Karpas-422 (cell line): ENCODE data around the gene NDUFS6. TPM values are rescaled to one million over a fixed set of nuclear protein-coding genes. Genes with fewer than 3 reads are reported as not detected.

ENCODE experiments used
- DNase-seq: peaks from one replicate; pipeline ENCODE4 v3.0.0-alpha.2; 2015
- H2AFZ ChIP-seq: fragments of 200-600 bp; sonication (generic); 2 replicates; pipeline ENCODE4 v1.6.1; 2014; ENCODE audit warnings: antibody characterized with exemption, low read length, mixed read lengths
- H3K27ac ChIP-seq: fragments of 200-600 bp; sonication (generic); 2 replicates; pipeline ENCODE4 v1.5.1; 2014; ENCODE audit warnings: mild to moderate bottlenecking, low read length, moderate library complexity
- H3K27me3 ChIP-seq: fragments of 200-600 bp; sonication (generic); 2 replicates; pipeline ENCODE4 v1.6.1; 2014; ENCODE audit warnings: low read length, mixed read lengths
- H3K36me3 ChIP-seq: fragments of 200-600 bp; sonication (generic); 2 replicates; pipeline ENCODE4 v1.6.1; 2014; ENCODE audit warnings: low read length, mixed read lengths; ENCODE audit not compliant: insufficient read depth
- H3K4me1 ChIP-seq: fragments of 200-600 bp; sonication (generic); 2 replicates; pipeline ENCODE4 v1.6.1; 2014; ENCODE audit warnings: mild to moderate bottlenecking, low read length, mixed read lengths
- H3K4me2 ChIP-seq: fragments of 200-600 bp; sonication (generic); 2 replicates; pipeline ENCODE4 v1.6.1; 2014; ENCODE audit warnings: low read length, low read depth, mild to moderate bottlenecking; ENCODE audit not compliant: poor library complexity, severe bottlenecking
- H3K4me3 ChIP-seq: fragments of 200-600 bp; sonication (generic); 2 replicates; pipeline ENCODE4 v1.5.1; 2014; ENCODE audit warnings: mild to moderate bottlenecking, antibody characterized with exemption, low read length, mixed read lengths
- H3K79me2 ChIP-seq: fragments of 200-600 bp; sonication (generic); 2 replicates; pipeline ENCODE4 v1.6.1; 2014; ENCODE audit warnings: mild to moderate bottlenecking, low read length, mixed read lengths
- H3K9ac ChIP-seq: fragments of 200-600 bp; sonication (generic); 2 replicates; pipeline ENCODE4 v1.6.0; 2014; ENCODE audit warnings: low read length
- H3K9me2 ChIP-seq: fragments of 200-600 bp; sonication (generic), shearing (Covaris generic); replicated peaks from 2 replicates; pipeline ENCODE4 v1.6.0; 2014; ENCODE audit warnings: mild to moderate bottlenecking, low read length, moderate library complexity; ENCODE audit not compliant: insufficient read depth
- H3K9me3 ChIP-seq: fragments of 300-700, 200-600 bp; sonication (generic); 2 replicates; pipeline ENCODE4 v1.6.1; 2014; ENCODE audit warnings: low read length, mixed read lengths
- H4K20me1 ChIP-seq: fragments of 200-600 bp; sonication (generic); 2 replicates; pipeline ENCODE4 v1.6.1; 2014; ENCODE audit warnings: mild to moderate bottlenecking, antibody characterized with exemption, low read length, low read depth; ENCODE audit not compliant: insufficient read depth
- total RNA-seq: library from RNA; depleted of rRNA; stranded (reverse); fragments of >200 nt; shearing (Covaris generic); gene quantifications from 2 replicates; pipeline ENCODE4 v1.2.3, GENCODE V29; 2014; ENCODE audit warnings: low replicate concordance

The NDUFS6 gene
- total RNA-seq, 1 experiment from 2014 or later: 41.4 TPM

DNA sequence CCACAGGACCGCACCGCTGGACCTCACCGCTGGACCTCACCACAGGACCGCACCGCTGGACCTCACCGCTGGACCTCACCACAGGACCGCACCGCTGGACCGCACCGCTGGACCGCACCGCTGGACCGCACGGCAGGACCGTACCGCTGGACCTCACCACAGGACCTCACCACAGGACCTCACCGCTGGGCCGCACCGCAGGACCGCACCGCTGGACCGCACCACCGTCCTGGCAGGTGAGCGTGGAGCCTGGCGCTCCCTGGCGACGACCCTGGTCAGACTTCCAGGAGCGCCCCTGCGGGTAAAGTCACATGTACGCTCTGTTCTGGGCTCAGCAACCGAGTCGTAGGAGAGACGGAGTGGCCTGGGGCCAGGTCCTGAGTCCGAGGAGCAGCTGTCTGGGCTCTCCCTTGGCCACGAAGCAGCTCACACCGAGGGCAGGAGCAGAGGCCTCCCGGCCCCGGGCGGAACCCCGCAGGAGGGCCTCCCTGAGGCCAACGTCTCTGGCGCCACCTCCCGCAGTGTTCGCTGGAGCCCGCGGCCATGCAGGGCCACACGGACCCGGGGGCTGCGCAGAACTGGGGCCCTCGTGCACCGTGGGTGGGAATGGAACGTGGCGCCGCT, 32.1 kb upstream of the NDUFS6 start:
- H3K4me2 ChIP-seq: no peak overlapping the region
- no peaks in the 10 kb centered on the region for H3K36me3 ChIP-seq
- H4K20me1 ChIP-seq: no peaks in the 10 kb centered on the region
- H3K9ac ChIP-seq: no peak overlapping the region
- H3K9me2 ChIP-seq: no peaks in the 10 kb centered on the region
- H3K79me2 ChIP-seq: no peaks in the 10 kb centered on the region
- H3K27me3 ChIP-seq: no peaks in the 10 kb centered on the region
- H3K27ac ChIP-seq: no peak overlapping the region
- no peak for DNase-seq
- no peak overlapping the region for H3K4me3 ChIP-seq
- H2AFZ ChIP-seq: no peak overlapping the region
- H3K4me1 ChIP-seq: peaks cover 12% of the 10 kb centered on the region
- no peaks in the 10 kb centered on the region for H3K9me3 ChIP-seq

DNA sequence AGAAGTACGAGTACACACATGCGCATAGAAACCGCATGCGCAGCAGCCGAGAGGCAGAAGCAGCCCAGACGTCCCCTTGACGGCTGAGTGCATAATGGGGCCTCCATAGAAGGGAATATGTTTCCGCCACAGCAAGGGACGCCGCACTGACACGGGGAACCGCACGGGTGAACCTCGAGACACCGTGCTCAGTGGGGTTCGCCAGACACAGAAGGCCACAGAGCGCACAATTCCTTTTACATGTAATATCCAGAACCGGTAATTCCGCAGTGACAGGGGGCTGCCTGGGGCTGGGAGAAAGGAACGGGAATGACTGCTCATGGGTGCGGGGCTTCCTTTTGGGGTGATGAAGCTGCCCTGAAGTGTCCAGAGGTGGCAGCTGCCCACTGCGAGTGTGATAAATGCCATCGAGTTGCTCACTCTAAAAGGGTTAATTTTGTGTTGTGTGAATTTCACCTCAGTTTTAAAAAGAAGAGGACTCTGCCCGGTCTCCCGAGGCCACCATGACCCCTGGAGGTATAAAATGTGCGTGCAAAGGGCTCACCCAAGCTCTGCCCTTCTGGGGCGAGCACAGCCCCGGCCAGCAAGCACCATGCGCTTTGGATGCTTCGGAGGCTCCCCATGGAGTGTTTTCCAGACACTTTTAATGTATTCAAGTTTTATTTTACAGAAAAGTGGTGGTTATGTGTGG, 31.3 kb upstream of the NDUFS6 start:
- Histone ChIP-seq H3K36me3 (no peaks in the 10 kb centered on the region), H3K9me3 (no peaks in the 10 kb centered on the region), H4K20me1 (no peaks in the 10 kb centered on the region), H3K27me3 (no peaks in the 10 kb centered on the region), H3K9me2 (no peaks in the 10 kb centered on the region), H3K79me2 (no peaks in the 10 kb centered on the region), H2AFZ (no peak overlapping the region), H3K4me3 (no peak overlapping the region), H3K9ac (no peak overlapping the region), H3K4me1 (peaks cover 9% of the 10 kb centered on the region), H3K27ac (no peak overlapping the region), H3K4me2 (no peak overlapping the region)
- DNase-seq: no peak

- Histone ChIP-seq H3K9ac (no peak overlapping the region), H3K27ac (no peak overlapping the region), H3K4me1 (peaks cover 7% of the 10 kb centered on the region), H3K27me3 (no peaks in the 10 kb centered on the region), H3K4me3 (no peak overlapping the region), H4K20me1 (no peaks in the 10 kb centered on the region), H3K79me2 (no peaks in the 10 kb centered on the region), H3K36me3 (no peaks in the 10 kb centered on the region), H2AFZ (no peak overlapping the region), H3K4me2 (no peak overlapping the region), H3K9me3 (no peaks in the 10 kb centered on the region), H3K9me2 (no peaks in the 10 kb centered on the region)
- DNase-seq: no peak
Measured at GRCh38 chr5:1770443-1770802, 30.8 kb upstream of the NDUFS6 start.

DNA sequence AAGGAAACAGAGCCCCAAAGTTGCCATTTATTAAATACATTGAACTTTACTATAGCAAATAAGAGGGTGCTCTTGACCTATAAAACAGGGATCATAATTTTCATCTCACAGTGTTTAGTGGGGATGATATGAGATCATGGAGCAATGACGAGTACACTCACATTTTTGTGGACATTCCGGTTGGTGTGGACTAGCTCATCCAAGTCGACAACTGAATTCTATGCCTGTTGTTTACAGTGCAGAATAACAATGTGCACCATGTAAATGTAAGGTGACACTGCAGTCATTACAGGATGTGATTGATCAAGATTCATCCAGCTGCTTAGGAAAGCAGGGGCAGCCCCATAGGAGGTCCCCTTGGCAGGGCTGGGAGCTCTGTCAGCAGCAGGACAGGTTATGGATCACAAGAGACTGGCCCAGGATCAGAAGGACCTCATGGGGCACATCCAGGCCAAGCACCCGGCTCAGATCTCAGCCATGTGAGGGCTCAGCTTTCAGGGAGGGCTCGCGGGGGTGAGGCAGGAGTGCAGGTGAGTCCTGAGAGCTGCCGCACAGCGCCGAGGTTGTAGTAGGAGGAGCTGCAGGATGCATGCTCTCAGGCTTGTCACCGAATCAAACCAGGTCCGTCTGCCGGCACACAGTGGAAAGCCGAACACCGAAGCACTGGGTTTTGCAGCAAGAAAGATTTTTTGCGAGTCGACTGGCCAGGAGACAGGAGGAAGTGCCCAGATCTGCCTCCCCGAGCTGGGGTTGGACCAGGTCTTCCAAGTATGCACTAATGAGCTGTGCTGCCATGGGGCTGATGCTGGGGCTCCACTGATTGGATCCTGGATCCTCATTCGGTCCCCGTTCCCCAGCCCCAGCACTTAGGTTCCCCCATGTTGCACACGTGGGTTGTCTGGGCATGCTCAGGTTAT, 29.8 kb upstream of the NDUFS6 start:
- H2AFZ ChIP-seq: no peak overlapping the region
- no peaks in the 10 kb centered on the region for H4K20me1 ChIP-seq
- no peaks in the 10 kb centered on the region for H3K9me3 ChIP-seq

DNA sequence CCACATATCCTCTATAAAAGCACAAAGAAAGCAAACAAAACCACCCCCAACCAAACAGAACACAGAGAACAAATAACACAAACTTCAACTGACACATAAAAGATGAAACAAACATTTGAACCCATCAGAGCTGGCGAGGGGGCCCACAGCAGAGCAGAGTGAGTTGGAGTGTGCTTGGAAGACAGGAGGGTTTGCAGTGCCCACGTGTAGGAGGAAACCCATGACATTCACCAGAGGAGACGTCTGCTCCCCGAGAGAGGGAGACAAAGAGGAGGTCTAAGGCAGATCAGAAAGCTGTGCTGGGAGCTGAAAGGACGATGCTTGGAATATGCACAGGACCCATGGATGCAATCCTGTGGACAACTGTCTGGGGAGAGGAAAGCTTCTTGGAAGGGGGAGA, 28.6 kb upstream of the NDUFS6 start:
- H3K9me3 ChIP-seq: no peaks in the 10 kb centered on the region
- no peak overlapping the region for H2AFZ ChIP-seq
- no peak overlapping the region for H3K27ac ChIP-seq
- DNase-seq: peak; percentile 62
- 0 out of 2 replicates have a peak, but pooled peaks cover 4% of the 10 kb centered on the region for H3K4me1 ChIP-seq
- no peak overlapping the region for H3K4me2 ChIP-seq
- no peak overlapping the region for H3K9ac ChIP-seq
- H3K9me2 ChIP-seq: no peaks in the 10 kb centered on the region
- no peaks in the 10 kb centered on the region for H4K20me1 ChIP-seq
- no peak overlapping the region for H3K4me3 ChIP-seq
- H3K36me3 ChIP-seq: no peaks in the 10 kb centered on the region
- H3K27me3 ChIP-seq: no peaks in the 10 kb centered on the region
- no peaks in the 10 kb centered on the region for H3K79me2 ChIP-seq

More for the DNA sequence above, 29.8 kb upstream of the NDUFS6 start:
- no peak overlapping the region for H3K4me3 ChIP-seq
- no peaks in the 10 kb centered on the region for H3K9me2 ChIP-seq
- no peaks in the 10 kb centered on the region for H3K36me3 ChIP-seq
- no peak overlapping the region for H3K9ac ChIP-seq
- H3K27me3 ChIP-seq: no peaks in the 10 kb centered on the region
- 0 out of 2 replicates have a peak, but pooled peaks cover 4% of the 10 kb centered on the region for H3K4me1 ChIP-seq
- DNase-seq: no peak
- H3K27ac ChIP-seq: no peak overlapping the region
- no peak overlapping the region for H3K4me2 ChIP-seq
- no peaks in the 10 kb centered on the region for H3K79me2 ChIP-seq

DNA sequence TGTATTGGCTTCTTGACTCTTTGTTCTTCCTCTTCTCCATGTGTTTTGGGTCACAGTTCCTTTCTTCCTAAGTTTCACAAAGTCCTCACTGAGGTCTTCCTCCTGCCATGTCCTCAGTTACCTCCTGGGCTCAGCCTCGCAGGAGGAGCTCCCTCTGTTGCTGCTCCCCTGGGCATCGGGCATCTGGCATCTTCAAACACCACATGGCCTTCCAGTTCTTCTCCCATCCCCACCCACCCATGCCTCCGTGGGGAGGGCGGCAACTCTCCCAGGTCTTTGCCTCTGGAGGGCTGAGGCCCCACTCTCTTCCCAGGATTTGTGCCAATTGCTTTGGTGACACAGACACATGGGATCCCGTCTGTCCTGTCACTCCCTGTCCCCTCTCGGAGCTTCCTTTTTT, 24.4 kb upstream of the NDUFS6 start:
- no peaks in the 10 kb centered on the region for H3K79me2 ChIP-seq
- no peak overlapping the region for H2AFZ ChIP-seq
- H3K4me2 ChIP-seq: no peak overlapping the region
- DNase-seq: no peak
- H3K9me3 ChIP-seq: no peaks in the 10 kb centered on the region
- H3K4me3 ChIP-seq: no peak overlapping the region
- H4K20me1 ChIP-seq: no peaks in the 10 kb centered on the region
- H3K27ac ChIP-seq: no peak overlapping the region
- H3K4me1 ChIP-seq: peaks cover 10% of the 10 kb centered on the region
- H3K9me2 ChIP-seq: no peaks in the 10 kb centered on the region
- no peaks in the 10 kb centered on the region for H3K27me3 ChIP-seq
- no peaks in the 10 kb centered on the region for H3K36me3 ChIP-seq
- H3K9ac ChIP-seq: no peak overlapping the region

DNA sequence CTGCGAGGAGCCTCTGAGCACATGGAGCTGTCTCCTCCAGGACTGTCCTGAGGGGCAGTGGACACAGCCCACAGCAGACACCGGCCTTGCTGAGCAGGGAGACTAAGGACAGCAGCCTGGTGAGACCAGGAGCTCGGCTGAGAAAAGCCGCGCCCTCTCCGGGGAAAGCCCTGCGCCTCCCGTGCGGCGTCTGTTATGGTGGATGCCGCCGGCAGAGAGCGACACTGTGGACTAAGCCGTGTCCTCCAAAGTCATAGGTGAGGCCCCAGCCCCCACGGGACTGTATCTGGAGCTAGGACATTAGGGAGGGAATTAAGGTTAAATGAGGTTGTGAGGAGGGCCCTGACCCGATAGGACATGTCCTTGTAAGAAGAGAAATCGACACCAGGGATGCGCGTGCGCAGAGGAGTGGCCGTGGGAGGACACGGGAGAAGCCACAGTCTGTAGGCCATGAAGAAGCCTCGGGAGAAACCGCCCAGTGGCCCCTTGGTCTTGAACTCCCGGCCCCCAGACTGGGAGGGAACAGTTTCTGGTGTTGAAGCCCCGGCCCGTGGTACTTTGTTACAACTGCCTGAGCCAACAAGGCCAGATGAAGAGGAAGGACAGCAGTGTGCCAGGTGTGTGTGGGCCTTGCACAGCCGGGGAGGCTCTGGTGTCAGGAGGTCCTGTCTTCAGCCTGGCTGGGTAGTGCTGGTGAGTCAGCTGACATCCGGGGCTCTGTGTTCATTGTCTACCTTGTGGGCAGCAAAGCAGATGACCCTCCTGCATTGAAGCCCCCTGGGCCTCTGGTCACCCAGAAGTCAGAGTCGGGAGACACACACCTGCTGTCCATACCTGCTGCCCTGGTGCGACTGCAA, 23.7 kb upstream of the NDUFS6 start:
- Histone ChIP-seq H3K27ac (no peak overlapping the region), H3K9ac (no peak overlapping the region), H3K4me1 (peaks cover 17% of the 10 kb centered on the region), H3K79me2 (no peaks in the 10 kb centered on the region), H3K9me3 (no peaks in the 10 kb centered on the region), H3K9me2 (no peaks in the 10 kb centered on the region), H3K4me2 (no peak overlapping the region), H2AFZ (no peak overlapping the region), H3K27me3 (no peaks in the 10 kb centered on the region), H4K20me1 (no peaks in the 10 kb centered on the region), H3K36me3 (no peaks in the 10 kb centered on the region), H3K4me3 (no peak overlapping the region)
- no peak for DNase-seq
